Measurements from ENCODE around the gene CTXN3.

DNA sequence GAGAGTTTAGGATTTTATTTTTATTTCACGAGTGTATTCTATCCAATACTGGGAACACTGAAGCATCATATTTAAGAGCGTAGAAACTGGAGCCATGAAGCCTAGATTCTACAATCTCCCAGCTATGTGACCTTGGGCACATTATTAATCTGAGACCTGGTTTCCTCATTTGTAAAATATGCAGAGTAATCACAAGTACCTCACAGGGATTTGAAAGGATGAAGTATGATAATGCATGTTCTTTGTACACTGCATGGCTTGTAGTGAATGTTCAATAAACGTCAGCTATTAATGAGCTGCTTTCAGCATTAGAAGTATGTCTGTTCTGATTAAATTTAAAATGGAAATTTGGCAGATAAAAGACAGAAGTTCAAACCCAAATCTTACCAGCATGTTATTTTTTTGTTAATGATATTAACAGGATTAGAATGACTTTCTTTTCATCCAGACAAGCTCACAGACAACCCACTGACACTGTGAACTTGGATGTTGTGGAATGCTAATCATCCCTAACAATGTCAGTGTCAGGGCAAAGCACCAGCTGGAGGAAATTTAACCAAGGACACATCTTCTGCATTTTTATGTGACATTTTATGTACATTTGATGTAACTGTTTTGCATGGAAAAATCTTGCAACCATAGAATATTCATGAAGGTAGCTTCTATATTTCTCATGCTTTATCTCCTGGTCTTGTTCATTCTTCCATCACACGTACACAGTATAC lies 27.1 kb upstream of the CTXN3 start:
- TF ChIP-seq, protein P1, sequence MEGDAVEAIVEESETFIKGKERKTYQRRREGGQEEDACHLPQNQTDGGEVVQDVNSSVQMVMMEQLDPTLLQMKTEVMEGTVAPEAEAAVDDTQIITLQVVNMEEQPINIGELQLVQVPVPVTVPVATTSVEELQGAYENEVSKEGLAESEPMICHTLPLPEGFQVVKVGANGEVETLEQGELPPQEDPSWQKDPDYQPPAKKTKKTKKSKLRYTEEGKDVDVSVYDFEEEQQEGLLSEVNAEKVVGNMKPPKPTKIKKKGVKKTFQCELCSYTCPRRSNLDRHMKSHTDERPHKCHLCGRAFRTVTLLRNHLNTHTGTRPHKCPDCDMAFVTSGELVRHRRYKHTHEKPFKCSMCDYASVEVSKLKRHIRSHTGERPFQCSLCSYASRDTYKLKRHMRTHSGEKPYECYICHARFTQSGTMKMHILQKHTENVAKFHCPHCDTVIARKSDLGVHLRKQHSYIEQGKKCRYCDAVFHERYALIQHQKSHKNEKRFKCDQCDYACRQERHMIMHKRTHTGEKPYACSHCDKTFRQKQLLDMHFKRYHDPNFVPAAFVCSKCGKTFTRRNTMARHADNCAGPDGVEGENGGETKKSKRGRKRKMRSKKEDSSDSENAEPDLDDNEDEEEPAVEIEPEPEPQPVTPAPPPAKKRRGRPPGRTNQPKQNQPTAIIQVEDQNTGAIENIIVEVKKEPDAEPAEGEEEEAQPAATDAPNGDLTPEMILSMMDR (IDR thresholded peaks at IDR 0.05), result no peak
- TF ChIP-seq POLR2A (IDR thresholded peaks at IDR 0.05), result no peak
